GM13977 (cell line): Measurements from ENCODE around the gene GPX4.

Experiments used
- DNase-seq: peaks from one replicate; pipeline ENCODE4 v3.0.0; 2012; ENCODE audit warnings: low spot score
- in situ Hi-C: fragments of 300-500 bp; cut with MboI; formaldehyde crosslinking; loops from one replicate; pipeline ENCODE4 v1.12.0; 2022; ENCODE audit warnings: low sequenced_read_pairs, low pct_unique_long_range_greater_than_20kb, mixed read lengths, inconsistent platforms; ENCODE audit not compliant: unreplicated experiment
- TF ChIP-seq, protein P1 (sequence below): IDR thresholded peaks from 2 replicates; pipeline ENCODE4 v1.5.1; 2012; ENCODE audit warnings: mild to moderate bottlenecking, control low read depth; ENCODE audit not compliant: insufficient read depth; ENCODE audit errors: extremely low read depth, missing control alignments

GPX4 gene

GRCh38 chr19:1060689-1061088 lies 43.1 kb upstream of the GPX4 start:
- no peak for DNase-seq
- in situ Hi-C loops: no loop called here
- TF ChIP-seq, protein P1, sequence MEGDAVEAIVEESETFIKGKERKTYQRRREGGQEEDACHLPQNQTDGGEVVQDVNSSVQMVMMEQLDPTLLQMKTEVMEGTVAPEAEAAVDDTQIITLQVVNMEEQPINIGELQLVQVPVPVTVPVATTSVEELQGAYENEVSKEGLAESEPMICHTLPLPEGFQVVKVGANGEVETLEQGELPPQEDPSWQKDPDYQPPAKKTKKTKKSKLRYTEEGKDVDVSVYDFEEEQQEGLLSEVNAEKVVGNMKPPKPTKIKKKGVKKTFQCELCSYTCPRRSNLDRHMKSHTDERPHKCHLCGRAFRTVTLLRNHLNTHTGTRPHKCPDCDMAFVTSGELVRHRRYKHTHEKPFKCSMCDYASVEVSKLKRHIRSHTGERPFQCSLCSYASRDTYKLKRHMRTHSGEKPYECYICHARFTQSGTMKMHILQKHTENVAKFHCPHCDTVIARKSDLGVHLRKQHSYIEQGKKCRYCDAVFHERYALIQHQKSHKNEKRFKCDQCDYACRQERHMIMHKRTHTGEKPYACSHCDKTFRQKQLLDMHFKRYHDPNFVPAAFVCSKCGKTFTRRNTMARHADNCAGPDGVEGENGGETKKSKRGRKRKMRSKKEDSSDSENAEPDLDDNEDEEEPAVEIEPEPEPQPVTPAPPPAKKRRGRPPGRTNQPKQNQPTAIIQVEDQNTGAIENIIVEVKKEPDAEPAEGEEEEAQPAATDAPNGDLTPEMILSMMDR: no peak

GRCh38 chr19:1061987-1062386 lies 41.8 kb upstream of the GPX4 start:
- in situ Hi-C loops: no loop called here
- TF ChIP-seq, protein P1: no peak
- DNase-seq: no peak

- in situ Hi-C loops: no loop called here
- TF ChIP-seq, protein P1: no peak
- DNase-seq: no peak
Observed at GRCh38 chr19:1062387-1063029, 41.3 kb upstream of the GPX4 start.

DNA sequence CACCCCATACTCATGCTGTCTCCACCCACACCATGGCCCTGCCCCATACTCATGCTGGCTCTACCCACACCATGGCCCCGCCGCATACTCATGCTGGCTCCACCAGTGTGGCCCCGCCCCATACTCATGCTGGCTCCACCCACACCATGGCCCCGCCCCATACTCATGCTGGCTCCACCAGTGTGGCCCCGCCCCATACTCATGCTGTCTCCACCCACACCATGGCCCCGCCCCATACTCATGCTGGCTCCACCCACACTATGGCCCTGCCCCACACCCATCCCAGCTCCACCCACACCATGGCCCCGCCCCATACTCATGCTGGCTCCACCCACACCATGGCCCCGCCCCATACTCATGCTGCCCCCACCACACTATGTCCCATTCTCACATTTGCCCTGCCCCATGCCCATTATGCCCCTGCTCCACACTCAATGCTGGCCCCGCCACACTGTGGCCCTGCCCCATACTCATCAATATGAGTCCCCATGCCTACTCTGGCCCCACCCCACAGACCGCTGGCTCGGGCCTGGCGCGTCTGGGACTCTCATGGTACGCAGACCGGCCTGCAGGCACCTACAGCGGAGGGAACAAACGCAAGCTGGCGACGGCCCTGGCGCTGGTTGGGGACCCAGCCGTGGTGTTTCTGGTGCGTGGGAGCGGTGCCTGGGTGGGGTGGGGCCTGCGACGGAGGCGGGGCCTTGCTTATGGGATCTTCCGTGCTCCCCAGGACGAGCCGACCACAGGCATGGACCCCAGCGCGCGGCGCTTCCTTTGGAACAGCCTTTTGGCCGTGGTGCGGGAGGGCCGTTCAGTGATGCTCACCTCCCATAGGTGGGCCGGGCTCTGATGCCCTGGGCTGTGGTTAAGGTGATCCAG lies 40.5 kb upstream of the GPX4 start:
- TF ChIP-seq, protein P1: no peak
- in situ Hi-C loops: no loop called here
- peak; percentile 65 for DNase-seq

- in situ Hi-C loops: no loop called here
- TF ChIP-seq, protein P1: no peak
- DNase-seq: no peak
Observed at GRCh38 chr19:1063909-1064660, 39.7 kb upstream of the GPX4 start.

DNA sequence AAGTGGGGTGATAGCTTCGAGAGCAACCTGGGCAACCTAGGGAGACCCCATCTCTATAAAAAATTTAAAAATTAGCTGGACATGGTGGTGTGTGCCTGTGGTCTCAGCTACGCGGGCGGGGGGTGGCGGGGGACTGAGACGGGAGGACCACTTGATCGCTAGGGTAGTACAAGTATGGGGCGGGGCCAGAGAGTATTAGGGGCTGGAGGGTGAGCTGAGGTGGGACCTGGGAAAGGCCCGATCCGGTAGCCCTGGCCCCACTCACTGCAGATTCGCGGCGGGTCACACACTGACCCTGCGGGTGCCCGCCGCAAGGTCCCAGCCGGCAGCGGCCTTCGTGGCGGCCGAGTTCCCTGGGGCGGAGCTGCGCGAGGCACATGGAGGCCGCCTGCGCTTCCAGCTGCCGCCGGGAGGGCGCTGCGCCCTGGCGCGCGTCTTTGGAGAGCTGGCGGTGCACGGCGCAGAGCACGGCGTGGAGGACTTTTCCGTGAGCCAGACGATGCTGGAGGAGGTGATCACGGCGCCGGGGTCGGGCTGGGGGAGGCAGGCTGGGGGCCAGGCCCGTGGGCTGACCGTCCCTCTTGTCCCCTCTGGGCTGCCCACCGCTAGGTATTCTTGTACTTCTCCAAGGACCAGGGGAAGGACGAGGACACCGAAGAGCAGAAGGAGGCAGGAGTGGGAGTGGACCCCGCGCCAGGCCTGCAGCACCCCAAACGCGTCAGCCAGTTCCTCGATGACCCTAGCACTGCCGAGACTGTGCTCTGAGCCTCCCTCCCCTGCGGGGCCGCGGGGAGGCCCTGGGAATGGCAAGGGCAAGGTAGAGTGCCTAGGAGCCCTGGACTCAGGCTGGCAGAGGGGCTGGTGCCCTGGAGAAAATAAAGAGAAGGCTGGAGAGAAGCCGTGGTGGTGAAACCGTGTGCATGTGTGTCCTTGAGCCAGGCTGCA lies 38.9 kb upstream of the GPX4 start:
- TF ChIP-seq, protein P1: peak; percentile 83
- in situ Hi-C loops: no loop called here
- peak; percentile 85 for DNase-seq
